GM12878 (cell line): ENCODE data around the gene FAM241A. TPM values are rescaled to one million over a fixed set of nuclear protein-coding genes. Genes with fewer than 3 reads are reported as not detected.

Experiments
- ATAC-seq: fragments of 200-7000 bp; cut with Tn5 transposase; 3 replicates; pipeline ENCODE4 v1.9.1; 2020; ENCODE audit warnings: mild to moderate bottlenecking, moderate library complexity
- BruUV-seq: library from RNA; stranded (reverse); fragments of 400-500 nt; replicated peaks from 2 replicates; lab custom pipeline; 2021; lab: Mats Ljungman, UMichigan
- CTCF ChIA-PET: fragments of 300-600 bp; sonication (Branson Sonifier 250); formaldehyde crosslinking; extraction: SDS; loops from one replicate; lab custom pipeline; 2021; ENCODE audit warnings: inconsistent platforms; lab: Yijun Ruan, JAX
- POLR2A ChIA-PET: fragments of 350-600 bp; formaldehyde crosslinking; extraction: SDS; loops from one replicate; lab custom pipeline; 2021; ENCODE audit warnings: inconsistent platforms; lab: Charles Lee
- RAD21 ChIA-PET: fragments of 300-600 bp; sonication (Branson Sonifier 250); formaldehyde crosslinking; loops from one replicate; lab custom pipeline; 2023; ENCODE audit warnings: antibody characterized with exemption; ENCODE audit not compliant: unreplicated experiment; lab: Charles Lee
- SMC1A ChIA-PET: fragments of 300-600 bp; sonication (Branson Sonifier 250); formaldehyde crosslinking; loops from one replicate; lab custom pipeline; 2023; ENCODE audit not compliant: unreplicated experiment, uncharacterized antibody; lab: Charles Lee
- DNase-seq: peaks from one replicate; pipeline ENCODE4 v3.0.0-alpha.2; 2011; ENCODE audit warnings: low read depth, low spot score
- FAIRE-seq: peaks from 3 replicates; lab custom pipeline; 2011; peaks lifted over from hg19 to GRCh38; lab: Jason Lieb, UNC
- H2AFZ ChIP-seq: 2 replicates; pipeline ENCODE4 v1.6.0; 2011; ENCODE audit warnings: low read depth, low read length, control low read depth; ENCODE audit not compliant: control insufficient read depth
- H3K27ac ChIP-seq: 2 replicates; pipeline ENCODE4 v1.5.1; 2011; ENCODE audit warnings: control low read depth; ENCODE audit not compliant: control insufficient read depth, insufficient read depth
- H3K27me3 ChIP-seq, 2 experiments: replicated peaks in 1 of 2; 2 replicates each; pipeline versions ENCODE4 v1.6.0 to v1.6.1; 2011; ENCODE audit warnings: low read length in 1 of 2; ENCODE audit not compliant: control insufficient read depth in 2 of 2, insufficient read depth in 2 of 2
- H3K36me3 ChIP-seq, 2 experiments: 2 replicates each; pipeline ENCODE4 v1.5.1; 2011; ENCODE audit warnings: low read length in 1 of 2; ENCODE audit not compliant: control insufficient read depth in 2 of 2, insufficient read depth in 2 of 2
- H3K4me1 ChIP-seq: 2 replicates; pipeline ENCODE4 v1.6.1; 2011; ENCODE audit warnings: mild to moderate bottlenecking, low read length, moderate library complexity, mixed read lengths; ENCODE audit not compliant: control insufficient read depth, insufficient read depth
- H3K4me2 ChIP-seq: 2 replicates; pipeline ENCODE4 v1.6.0; 2011; ENCODE audit warnings: control low read depth; ENCODE audit not compliant: control insufficient read depth, insufficient read depth
- H3K4me3 ChIP-seq: fragments of 200-600 bp; sonication (generic); 2 replicates; pipeline ENCODE4 v1.5.1; 2016
- H3K79me2 ChIP-seq: 2 replicates; pipeline ENCODE4 v1.6.0; 2011; ENCODE audit warnings: low read length; ENCODE audit not compliant: control insufficient read depth, insufficient read depth
- H3K9ac ChIP-seq: 2 replicates; pipeline ENCODE4 v1.8.0; 2011; ENCODE audit warnings: low read length, control low read depth, mixed read lengths; ENCODE audit not compliant: control insufficient read depth, insufficient read depth
- H3K9me3 ChIP-seq: replicated peaks from 3 replicates; pipeline ENCODE4 v1.5.1; 2011; ENCODE audit warnings: mild to moderate bottlenecking, low read length; ENCODE audit not compliant: control insufficient read depth, insufficient read depth
- H4K20me1 ChIP-seq: 2 replicates; pipeline ENCODE4 v1.6.0; 2011; ENCODE audit not compliant: control insufficient read depth, insufficient read depth
- BCL3 ChIP-seq: IDR thresholded peaks from 2 replicates; pipeline ENCODE4 v1.6.1; 2011; ENCODE audit warnings: borderline replicate concordance, low read depth, mild to moderate bottlenecking, moderate library complexity, low read length; ENCODE audit not compliant: insufficient read depth, poor library complexity, severe bottlenecking
- BCLAF1 ChIP-seq: fragments of 450-650 bp; IDR thresholded peaks from 2 replicates; pipeline ENCODE4 v1.6.1; 2017; ENCODE audit warnings: antibody characterized with exemption, mild to moderate bottlenecking, moderate library complexity
- BMI1 ChIP-seq: fragments of 450-650 bp; IDR thresholded peaks from 2 replicates; pipeline ENCODE4 v1.6.1; 2016; ENCODE audit warnings: mild to moderate bottlenecking, moderate library complexity, borderline replicate concordance
- CREB1 ChIP-seq: IDR thresholded peaks from 2 replicates; pipeline ENCODE4 v1.6.1; 2012; ENCODE audit warnings: low read depth, mild to moderate bottlenecking, inconsistent platforms
- EGR1 ChIP-seq, 2 experiments: IDR thresholded peaks; 1 replicate in 1 of 2; 2 replicates in 1 of 2; pipeline ENCODE4 v1.6.1; 2011 to 2012; ENCODE audit warnings: low read depth in 2 of 2, low read length in 2 of 2, borderline replicate concordance in 1 of 2, mild to moderate bottlenecking in 1 of 2, moderate library complexity in 1 of 2
- FOS ChIP-seq: IDR thresholded peaks from 3 replicates; pipeline ENCODE4 v1.6.1; 2011; ENCODE audit warnings: borderline replicate concordance; ENCODE audit not compliant: insufficient read length; ENCODE audit errors: extremely low read depth
- PBX3 ChIP-seq: IDR thresholded peaks from 2 replicates; pipeline ENCODE4 v1.6.1; 2011; ENCODE audit warnings: mild to moderate bottlenecking, low read depth, low read length, moderate library complexity; ENCODE audit not compliant: insufficient replicate concordance
- SMAD1 ChIP-seq: fragments of 450-650 bp; IDR thresholded peaks from 2 replicates; pipeline ENCODE4 v1.6.1; 2018; ENCODE audit warnings: mild to moderate bottlenecking, low read depth; ENCODE audit not compliant: partially characterized antibody
- SREBF2 ChIP-seq: IDR thresholded peaks from 2 replicates; pipeline ENCODE4 v1.6.1; 2012; ENCODE audit warnings: mild to moderate bottlenecking, low read length
- SUPT20H ChIP-seq: IDR thresholded peaks from 2 replicates; pipeline ENCODE4 v1.6.1; 2011; ENCODE audit warnings: low read depth, mild to moderate bottlenecking, low read length, moderate library complexity, borderline replicate concordance; ENCODE audit not compliant: control insufficient read depth
- TARDBP ChIP-seq: IDR thresholded peaks from 2 replicates; pipeline ENCODE4 v1.6.1; 2016; ENCODE audit warnings: borderline replicate concordance
- ZBED1 ChIP-seq: IDR thresholded peaks from 2 replicates; pipeline ENCODE4 v1.6.1; 2016; ENCODE audit warnings: borderline replicate concordance
- ZBTB4 ChIP-seq: fragments of 450-650 bp; formaldehyde crosslinking; IDR thresholded peaks from 2 replicates; pipeline ENCODE4 v1.4.0; 2022; ENCODE audit warnings: mild to moderate bottlenecking, moderate library complexity
- WGBS: methylation state at CpG from one replicate; pipeline ENCODE4 v1.1.6; 2016; ENCODE audit warnings: low lambda C conversion rate; ENCODE audit not compliant: insufficient replicate concordance, insufficient coverage; ENCODE audit errors: missing lambda C conversion rate; 5-methylcytosine and 5-hydroxymethylcytosine counted together
- in situ Hi-C: fragments of 300-500 bp; cut with MboI; formaldehyde crosslinking; loops from 9 replicates; pipeline ENCODE4 v1.14.3; 2018; ENCODE audit warnings: mixed read lengths
- intact Hi-C: fragments of 100-400 bp; cut with micrococcal nuclease; formaldehyde crosslinking; loops from one replicate; pipeline ENCODE4 v1.14.2; 2022; ENCODE audit not compliant: unreplicated experiment
- polyA plus RNA-seq, 11 experiments: library from polyadenylated mRNA; depleted of rRNA in 4 of 11; unstranded in 6 of 11; stranded (reverse) in 5 of 11; fragments of >200 nt; fragmentation: Nextera tagmentation in 4 of 11; fragmentation: Illumina TruSeq in 1 of 11; extraction: Ambion mirVana in 4 of 11; extraction: Trizol in 1 of 11; gene quantifications; 1 replicate in 1 of 11; 2 replicates in 10 of 11; pipeline versions ENCODE4 v1.2.1 to v1.2.3, GENCODE V29; 2011 to 2016; ENCODE audit warnings: inconsistent platforms in 2 of 11, missing spikeins in 2 of 11, low read depth in 1 of 11
- total RNA-seq, 4 experiments: library from RNA; depleted of rRNA in 3 of 4; stranded (reverse); fragments of >200 nt in 3 of 4; fragmentation: Illumina TruSeq in 1 of 4; extraction: Trizol in 1 of 4; gene quantifications; 2 replicates each; pipeline versions ENCODE4 v1.2.1 to v1.2.3, GENCODE V29; 2013 to 2021

The FAM241A gene
- total and polyA plus RNA-seq, 10 of the 15 experiments (the other 5 are each of a cell fraction or from before 2014, with no cell fraction given), result 0.20 to 7.5 (median 2.4) TPM

- SMC1A ChIA-PET, result no interaction called here
- H3K79me2 ChIP-seq, result no peaks in the 10 kb centered on the region; the same call in 1 of the 2 replicates
- BruUV-seq, result no TSS peak
- in situ Hi-C loops, result no loop called here
- H3K36me3 ChIP-seq, result no peaks in the 10 kb centered on the region
- TF ChIP-seq BCLAF1 (no peak), SUPT20H (no peak), BCL3 (peak; percentile 39), CREB1 (no peak), PBX3 (peak; percentile 6), TARDBP (no peak), BMI1 (no peak), ZBED1 (no peak), FOS (no peak), SMAD1 (no peak), ZBTB4 (CRISPR knock-in tag) (no peak), SREBF2 (no peak), EGR1 (IDR thresholded peaks at IDR 0.05; ENCODE audit: borderline replicate concordance in 1 of 2, low read depth in 2 of 2, low read length in 2 of 2) (no peak)
- TF ChIP-seq, all 136 proteins: peak for 2
- Histone ChIP-seq H4K20me1 (no peaks in the 10 kb centered on the region), H3K9ac (no peak overlapping the region), H2AFZ (no peak overlapping the region), H3K4me1 (peaks cover 5% of the 10 kb centered on the region; the same call in 1 of the 2 replicates), H3K27me3 (peaks cover 0 to 2% of the 10 kb centered on the region in 2 experiments; a peak in 2 of 4 replicates), H3K9me3 (no peaks in the 10 kb centered on the region), H3K4me2 (no peak overlapping the region), H3K27ac (no peak overlapping the region), H3K4me3 (no peak overlapping the region)
- FAIRE-seq (no peak), ATAC-seq (no peak), DNase-seq (no peak)
- WGBS, result 100% methylated on average over 3 of the region's 3 CpGs
- ChIA-PET RAD21 (no interaction called here), POLR2A (no interaction called here), CTCF (interaction anchor here (1.6 kb wide), 1 partner anchor 92 kb away, joined by 6 read pairs; no protein-coding TSS in a partner anchor)
- intact Hi-C loops, result no loop called here
Measured at GRCh38 chr4:112143781-112144180, 1.5 kb upstream of the FAM241A start.
